Gastroesophageal sphincter (tissue), 3 donors: ENCODE results near the gene MEGF11.

Experiments used
- EP300 ChIP-seq: sonication (generic); formaldehyde crosslinking; IDR thresholded peaks from one replicate; pipeline ENCODE4 v1.6.1; 2017; ENCODE audit warnings: antibody characterized with exemption, mild to moderate bottlenecking
- POLR2A ChIP-seq, 2 donors: fragments of 450-650 bp; IDR thresholded peaks; one replicate each; pipeline ENCODE4 v1.6.1; 2017; ENCODE audit warnings: antibody characterized with exemption in 2 of 2, mild to moderate bottlenecking in 2 of 2, moderate library complexity in 1 of 2
- POLR2AphosphoS5 ChIP-seq: sonication (generic); formaldehyde crosslinking; IDR thresholded peaks from one replicate; pipeline ENCODE4 v1.6.1; 2017; ENCODE audit warnings: antibody characterized with exemption
- TF ChIP-seq, protein P1 (sequence below), 4 experiments: fragments of 200-600 bp in 2 of 4; fragments of 450-650 bp in 2 of 4; sonication (generic) in 1 of 4; IDR thresholded peaks; one replicate each; pipeline ENCODE4 v1.5.1; 2017 to 2019; ENCODE audit warnings: antibody characterized with exemption in 4 of 4, mild to moderate bottlenecking in 2 of 4, moderate library complexity in 2 of 4

DNA sequence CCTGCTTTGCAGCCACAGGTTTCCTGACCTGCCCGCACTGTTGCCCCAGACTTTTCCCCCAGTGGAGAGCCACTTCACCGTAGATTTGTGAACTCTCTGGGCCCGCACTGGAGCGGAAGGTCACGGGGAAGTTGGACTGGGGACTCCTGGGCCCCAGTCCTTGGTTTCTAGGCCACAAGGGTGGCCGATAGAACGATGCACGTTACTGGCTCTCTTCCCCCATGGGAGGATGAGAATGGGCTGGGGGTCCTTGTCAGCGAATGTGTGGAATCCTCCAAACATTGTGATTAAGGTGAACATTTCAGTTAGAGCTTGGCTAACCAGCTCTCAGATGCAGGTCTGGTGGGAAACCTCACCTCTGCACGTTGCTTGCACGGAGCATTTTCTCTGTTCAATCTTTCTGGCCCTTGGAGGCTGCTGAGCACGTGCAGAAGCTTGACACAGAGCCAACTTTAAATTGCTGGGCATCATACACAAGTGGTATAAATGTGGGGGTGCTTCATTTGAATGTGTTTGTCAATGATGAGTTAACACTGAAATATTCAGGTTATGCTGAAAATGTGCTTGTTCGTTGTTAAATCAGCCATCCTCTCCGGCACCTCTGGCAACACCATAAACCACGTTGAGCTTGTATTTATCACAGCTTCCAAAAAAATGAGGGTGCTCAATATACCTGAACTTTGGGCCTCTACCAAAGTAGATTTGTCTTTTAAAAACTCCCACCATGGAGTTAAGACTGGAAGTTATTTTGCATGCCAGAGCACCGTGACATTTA lies 40.8 kb upstream of the MEGF11 start:
- TF ChIP-seq, protein P1, sequence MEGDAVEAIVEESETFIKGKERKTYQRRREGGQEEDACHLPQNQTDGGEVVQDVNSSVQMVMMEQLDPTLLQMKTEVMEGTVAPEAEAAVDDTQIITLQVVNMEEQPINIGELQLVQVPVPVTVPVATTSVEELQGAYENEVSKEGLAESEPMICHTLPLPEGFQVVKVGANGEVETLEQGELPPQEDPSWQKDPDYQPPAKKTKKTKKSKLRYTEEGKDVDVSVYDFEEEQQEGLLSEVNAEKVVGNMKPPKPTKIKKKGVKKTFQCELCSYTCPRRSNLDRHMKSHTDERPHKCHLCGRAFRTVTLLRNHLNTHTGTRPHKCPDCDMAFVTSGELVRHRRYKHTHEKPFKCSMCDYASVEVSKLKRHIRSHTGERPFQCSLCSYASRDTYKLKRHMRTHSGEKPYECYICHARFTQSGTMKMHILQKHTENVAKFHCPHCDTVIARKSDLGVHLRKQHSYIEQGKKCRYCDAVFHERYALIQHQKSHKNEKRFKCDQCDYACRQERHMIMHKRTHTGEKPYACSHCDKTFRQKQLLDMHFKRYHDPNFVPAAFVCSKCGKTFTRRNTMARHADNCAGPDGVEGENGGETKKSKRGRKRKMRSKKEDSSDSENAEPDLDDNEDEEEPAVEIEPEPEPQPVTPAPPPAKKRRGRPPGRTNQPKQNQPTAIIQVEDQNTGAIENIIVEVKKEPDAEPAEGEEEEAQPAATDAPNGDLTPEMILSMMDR (IDR thresholded peaks at IDR 0.05): no peak
- TF ChIP-seq POLR2AphosphoS5: no peak
- TF ChIP-seq POLR2A (IDR thresholded peaks at IDR 0.05): no peak
- no peak for TF ChIP-seq EP300
